HG02571 (cell line): Measurements from ENCODE around the gene PHYHIPL.

Experiments used
- ATAC-seq: cut with Tn5 transposase; IDR thresholded peaks from one replicate; pipeline ENCODE4 v1.9.1; 2021; ENCODE audit warnings: mild to moderate bottlenecking, moderate library complexity; ENCODE audit not compliant: unreplicated experiment

Gene PHYHIPL

DNA sequence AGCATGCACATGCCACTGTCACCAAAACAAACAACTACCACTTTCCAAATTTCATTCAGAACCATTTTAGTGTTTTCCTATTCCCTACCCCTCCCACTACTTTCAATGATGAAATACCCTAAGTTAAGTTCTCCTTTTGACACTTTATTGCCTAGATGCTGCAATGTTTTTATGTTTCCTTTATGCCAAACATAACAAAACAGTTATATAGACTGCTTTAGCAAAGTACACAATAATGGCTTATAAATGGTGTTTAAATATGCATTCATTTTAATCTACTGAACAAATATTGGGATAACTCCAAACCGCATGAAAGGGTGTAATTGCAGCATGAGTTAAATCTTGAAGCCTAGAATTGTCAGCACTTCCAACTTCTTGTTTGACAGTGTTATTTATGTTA is 69.2 kb downstream of the PHYHIPL start:
- no peak for ATAC-seq

DNA sequence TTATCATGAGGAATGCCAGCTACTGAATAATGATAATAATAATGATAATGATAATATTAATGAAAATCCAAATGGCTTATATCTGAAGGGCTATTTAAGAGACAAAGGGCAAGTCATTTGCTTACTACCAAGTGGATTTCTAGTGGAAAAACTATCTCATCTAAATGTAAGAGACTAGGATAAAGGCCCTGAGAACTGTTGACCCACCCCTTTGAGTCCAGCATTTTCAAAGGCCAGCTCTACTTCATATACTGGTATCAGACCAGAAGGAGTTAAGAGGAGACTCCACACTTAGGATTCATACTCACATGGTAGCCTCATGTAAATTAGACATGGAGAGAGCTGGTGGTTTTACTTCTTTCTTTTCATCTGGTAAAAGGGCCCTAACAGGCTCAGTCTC is 76.0 kb downstream of the PHYHIPL start:
- no peak for ATAC-seq

DNA sequence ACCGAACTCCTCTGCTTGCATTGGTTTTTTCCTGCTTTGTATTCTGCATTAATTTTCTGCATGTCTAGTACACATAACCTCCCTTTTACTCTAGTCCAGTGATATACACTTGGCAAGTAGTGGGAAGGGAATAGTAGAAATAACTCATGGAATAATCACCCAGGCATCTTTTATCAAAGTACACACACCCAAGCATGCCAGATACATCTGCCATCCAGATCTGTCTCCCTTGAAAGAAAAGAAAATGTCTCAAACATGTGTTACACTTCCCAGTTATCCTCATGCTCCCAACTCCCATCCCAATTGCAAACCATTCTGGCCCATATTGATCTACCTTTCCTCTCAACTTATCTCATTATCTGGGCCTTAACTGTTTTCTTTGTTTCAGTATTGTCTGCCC is 79.0 kb downstream of the PHYHIPL start:
- no peak for ATAC-seq

DNA sequence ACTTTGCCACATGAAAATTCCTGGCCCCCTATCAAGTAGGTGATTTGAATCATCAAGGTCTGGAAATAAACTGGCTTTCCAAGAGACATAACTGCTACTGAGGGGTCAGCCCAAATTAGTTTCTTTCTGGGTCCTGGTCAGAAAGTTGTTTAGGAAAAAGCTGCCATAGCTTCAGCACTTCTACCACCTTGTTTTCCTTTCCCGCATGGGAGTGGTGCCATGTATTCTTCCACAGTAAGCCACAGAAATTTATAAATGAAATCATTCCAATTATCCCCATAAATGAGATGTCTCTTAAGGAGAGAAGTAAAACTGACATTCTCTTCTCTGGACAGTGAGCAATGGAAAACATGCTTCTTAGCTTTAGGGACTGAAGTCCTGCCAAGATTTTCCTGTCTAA is 80.8 kb downstream of the PHYHIPL start:
- ATAC-seq: no peak

DNA sequence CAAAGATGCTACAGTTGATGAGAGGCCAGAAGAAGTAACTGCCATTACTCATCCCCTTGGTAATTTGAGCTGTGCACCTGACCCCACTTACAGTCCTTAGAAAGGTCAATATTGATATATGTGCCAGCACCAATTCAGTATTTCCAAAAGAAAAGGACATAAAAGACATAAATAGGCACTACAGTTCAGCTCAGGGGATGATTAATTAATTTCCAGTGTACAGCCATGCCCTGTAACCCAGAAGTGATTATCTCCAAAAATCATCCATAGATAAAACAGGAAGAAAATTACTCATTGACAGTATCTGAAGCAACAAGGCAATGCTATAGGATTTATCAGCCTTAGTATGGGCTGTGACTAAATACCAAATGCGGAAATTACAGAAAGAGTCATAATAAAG is 82.4 kb downstream of the PHYHIPL start:
- ATAC-seq: no peak

DNA sequence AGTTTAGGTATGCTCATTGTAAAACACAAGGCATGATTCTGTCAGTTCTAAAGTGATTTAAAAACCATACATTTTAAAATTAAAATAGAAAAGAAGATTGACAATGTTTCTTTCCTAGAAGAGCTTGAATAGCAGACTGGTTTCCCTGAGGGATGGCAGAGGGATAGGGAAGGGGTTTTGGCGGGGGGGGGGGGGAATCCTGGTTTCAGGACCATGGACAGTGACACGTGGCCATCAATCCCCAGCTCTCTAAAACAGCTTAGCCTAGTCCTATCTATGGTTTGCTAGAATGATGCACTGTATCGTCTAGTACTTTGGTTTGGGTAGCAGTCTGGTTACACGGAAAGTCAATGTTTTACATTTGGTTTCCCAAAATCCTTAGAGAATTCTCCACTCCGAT is 88.7 kb downstream of the PHYHIPL start:
- ATAC-seq: no peak

DNA sequence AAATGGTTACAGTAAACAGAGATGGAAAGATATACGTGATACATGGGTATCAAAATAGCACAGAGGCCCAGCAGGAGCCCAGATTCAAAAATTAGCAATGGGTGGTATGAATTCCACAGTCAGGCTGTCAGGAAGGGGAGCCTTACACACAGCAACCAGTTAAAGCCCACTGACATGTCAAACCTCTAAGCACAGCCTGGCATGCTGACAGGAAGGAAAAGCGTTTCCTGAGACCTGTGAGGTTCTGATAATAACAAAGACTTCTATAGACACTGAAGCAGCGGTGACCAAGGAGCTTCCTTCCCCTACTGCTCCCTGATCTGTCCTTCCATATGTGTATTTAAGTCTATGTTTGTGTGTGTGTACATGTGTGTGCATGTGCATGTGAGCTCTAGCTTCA is 89.9 kb downstream of the PHYHIPL start:
- ATAC-seq: no peak

DNA sequence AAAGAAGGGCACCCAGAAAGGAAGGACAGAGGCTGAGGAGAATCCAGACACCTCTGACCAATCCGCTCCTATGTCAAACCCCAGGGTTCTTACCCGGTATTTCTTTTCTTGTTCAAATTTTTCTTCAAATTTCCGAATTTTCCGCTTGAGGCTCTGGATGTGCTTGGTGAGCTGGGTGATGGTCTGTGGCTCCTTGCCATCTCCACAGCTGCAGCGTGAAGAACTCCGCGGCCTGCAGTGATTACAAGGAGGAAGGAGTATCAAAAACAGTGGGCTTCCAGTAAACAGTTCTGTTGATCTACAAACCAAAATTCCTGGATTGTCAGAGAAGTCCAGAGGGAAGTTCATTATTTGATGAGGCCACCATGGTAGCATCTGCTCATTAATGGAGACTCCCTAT is 92.0 kb downstream of the PHYHIPL start:
- ATAC-seq: no peak

DNA sequence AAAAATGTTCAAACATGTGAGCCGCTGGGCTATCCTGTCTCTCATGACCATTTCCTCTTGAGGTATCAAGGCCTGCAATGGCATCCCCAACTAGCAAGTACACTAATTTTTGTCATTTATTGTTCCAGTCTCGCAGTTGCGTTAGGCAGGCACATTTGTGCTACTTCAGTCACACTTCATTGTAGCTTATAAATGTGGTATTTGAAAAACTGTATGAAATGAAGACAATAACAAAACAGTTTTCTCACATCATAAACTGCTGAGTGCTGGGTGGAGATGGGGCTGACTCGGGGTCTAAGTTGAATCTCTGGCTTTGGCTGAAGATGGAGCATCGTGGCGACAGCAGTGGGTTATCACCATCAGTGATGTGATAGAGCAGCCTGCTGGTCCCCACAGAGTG is 93.2 kb downstream of the PHYHIPL start:
- no peak for ATAC-seq

DNA sequence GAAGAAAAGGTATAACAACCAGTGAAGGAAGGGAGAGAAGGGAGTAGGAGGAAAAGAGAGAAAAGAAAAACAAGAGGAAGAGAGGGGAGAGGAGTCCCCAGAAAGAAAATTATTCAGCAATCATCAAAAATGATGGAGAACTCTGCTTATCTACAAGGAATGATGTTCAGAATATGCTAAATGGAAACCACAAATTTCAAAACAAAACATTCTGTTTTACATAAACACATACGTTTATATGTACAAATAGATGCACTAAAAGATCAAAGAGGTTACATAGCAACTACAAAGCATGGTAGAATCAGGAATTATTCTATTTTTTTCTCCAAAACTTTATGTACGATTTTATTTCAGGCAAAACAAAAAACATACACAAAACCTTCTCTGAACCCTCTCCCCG is 94.0 kb downstream of the PHYHIPL start:
- no peak for ATAC-seq

DNA sequence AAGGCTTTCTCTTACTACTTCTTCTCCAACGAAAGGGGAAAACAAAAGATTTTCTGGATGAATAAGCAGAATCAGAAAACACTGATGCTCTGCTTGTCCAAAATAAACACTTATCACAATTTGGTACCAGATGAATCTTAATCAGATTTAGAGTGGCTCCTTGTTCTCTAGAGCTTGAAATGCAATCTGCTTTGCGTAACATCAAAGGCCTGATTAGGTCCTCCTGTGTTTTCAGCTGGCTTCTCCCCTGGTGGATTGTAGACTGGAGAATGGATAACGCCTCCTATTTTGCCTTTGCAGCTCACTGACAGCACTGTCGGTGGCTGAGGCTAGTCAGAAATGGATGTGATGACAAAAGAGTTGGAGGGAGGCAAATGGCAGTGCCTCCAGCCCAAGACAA is 94.7 kb downstream of the PHYHIPL start:
- no peak for ATAC-seq

DNA sequence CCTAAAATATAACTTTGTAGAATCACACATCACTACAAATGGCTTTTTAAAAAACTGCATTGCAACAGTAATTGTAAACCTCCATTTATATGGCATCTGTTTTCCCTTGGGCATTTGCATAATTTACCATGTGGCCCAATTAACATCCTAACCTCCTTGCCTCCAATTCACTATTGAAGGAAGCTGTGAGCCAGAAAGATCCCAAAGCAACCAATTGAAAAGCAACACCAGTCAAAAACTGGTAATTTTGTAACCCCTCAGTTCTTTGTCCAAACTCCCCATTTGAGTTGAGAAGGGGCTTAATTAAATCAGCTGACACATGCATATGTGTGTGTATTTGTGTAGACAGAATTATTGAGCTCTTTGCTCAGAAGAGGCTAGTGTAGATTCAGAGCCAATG is 95.6 kb downstream of the PHYHIPL start:
- ATAC-seq: no peak

DNA sequence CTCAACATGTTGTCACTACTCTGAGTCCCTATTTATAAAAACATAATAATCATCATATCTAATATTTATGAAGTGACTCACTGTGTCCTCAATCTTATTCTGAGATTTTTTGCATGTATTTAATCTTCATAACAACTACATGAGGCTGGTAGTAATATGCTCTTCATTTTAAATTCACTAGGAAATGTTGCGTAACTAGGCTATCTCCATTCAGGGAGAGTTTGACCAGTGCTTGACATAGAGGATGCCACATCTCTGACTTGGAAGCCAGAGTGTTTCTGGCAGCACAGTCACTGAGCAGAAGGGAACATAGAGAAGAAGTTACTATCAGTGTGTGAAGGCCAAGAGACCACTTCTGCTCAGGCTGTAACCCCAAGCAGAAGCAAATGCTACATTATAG is 97.0 kb downstream of the PHYHIPL start:
- no peak for ATAC-seq

DNA sequence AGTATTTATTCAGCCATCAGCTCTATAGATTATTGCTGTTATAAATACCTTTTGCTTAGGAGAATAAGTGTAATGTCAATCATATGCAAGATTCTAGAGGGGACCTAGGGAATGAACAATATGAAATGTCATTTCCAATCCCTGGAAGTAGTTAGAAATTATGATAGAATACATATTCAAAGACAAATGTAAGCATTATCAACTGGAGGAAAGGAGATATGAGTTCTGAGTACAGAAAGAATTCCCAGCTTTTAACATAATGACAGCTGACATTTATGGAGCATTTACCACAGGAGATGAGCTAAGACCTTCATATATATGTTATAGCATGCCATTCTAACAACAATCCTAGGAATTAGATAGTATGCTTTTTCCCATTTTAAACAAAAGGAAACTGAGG is 99.7 kb downstream of the PHYHIPL start:
- no peak for ATAC-seq

DNA sequence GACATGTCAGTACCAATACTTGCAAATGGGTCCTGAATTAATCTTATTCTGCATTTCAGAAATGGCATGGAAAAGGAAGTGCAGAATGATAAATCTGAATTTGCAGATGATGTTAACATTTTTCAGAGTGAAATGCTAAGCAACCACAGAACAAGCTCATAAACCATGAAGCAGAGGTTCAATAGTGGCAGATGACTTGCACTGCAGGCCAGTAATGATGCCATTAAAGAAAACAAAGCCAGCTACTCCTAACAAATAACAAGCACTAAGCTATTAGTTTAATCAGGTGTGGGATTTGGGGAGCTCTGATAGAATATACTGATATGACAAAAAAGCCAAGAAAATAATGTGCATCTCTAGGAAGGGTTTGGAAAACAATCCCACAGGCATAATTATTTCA is 100.5 kb downstream of the PHYHIPL start:
- ATAC-seq: no peak

DNA sequence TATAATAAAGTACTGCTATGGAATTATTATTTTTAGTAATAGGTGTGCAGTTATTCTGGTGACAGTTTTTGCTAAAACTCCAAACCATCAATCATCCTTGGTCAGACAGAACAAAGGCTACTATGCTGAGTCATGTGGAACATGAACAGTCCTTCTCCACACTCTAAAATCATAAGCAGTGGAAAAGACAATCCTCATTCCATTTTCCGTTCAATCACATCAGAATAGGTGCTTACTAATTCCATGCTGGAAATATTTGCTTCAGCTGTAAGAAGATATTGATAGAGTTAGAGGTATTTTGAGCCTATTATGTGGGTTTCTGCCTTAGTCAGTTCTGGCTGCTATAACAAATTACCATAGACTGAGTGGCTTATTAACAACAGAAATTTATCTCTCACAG is 103.0 kb downstream of the PHYHIPL start:
- no peak for ATAC-seq

DNA sequence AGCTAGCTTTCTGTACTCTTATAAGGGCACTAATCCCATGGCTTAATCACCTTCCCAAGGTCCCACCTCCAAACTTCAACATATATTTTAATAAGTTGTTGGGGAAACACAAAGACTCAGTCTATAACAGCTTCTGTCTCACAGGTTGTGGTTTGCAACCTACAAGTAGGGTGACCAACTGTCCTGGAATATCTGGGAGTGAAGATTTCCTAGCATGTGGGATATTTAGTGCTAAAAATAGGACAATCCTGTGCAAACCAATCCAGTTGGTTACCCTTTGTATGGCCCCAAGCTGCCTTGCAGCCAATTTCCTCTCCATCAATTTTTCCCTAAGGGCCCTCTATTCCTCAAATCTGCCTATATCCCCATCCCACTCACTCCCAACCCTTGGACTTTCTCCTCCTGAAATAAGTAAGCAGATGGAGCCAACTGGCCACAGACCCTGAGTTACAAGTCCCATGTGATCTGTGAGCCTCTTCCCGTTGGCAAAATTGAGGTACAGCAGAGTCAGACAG is 103.6 kb downstream of the PHYHIPL start:
- no peak for ATAC-seq

DNA sequence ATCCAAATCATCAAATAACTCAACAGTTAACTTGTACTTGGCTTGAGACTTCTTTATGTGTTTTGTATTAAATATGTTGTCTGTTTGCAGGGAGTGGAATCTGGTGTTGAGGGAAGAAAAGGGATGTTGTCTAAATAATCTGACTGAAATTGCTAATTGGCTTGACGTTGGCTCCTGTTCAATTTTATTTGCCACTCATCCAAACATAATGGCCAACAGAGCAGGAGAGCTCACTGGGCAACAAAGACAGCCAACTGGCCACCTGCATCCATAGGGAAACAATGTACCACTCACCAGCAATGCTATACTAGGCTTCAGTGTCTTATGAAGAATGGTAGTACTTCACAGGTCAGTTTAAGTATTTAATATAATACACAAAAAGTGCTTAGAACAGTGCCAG is 105.4 kb downstream of the PHYHIPL start:
- no peak for ATAC-seq

DNA sequence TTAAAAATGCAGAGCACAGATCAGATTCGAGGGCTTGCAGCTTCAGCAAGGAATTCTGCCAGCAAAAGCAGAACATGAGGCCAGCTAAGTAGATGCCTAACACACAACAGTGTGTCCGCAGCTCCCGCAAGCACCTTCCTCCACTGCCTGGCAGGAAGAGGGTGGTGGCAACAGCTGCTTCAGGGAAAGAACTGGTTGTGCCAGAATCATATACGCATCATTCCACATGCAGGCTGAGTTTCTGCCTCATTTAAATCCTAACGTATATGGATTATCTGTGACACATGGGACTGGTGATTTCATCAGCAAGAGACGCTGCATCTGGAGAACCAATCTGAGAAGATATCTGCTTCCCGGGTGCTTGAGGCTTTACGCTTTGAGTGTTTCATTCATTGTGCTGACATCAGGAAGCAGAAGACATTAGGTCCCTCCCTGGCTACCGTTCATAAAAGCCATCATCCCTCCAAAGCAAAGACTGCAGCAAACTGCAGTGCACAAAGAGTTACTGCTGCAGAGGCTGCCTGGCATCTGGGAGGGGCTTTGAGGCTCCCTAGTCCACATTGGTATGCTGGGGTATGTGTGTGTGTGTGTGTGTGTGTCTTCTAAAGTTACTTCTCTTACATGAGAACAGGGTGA is 107.1 kb downstream of the PHYHIPL start:
- no peak for ATAC-seq

DNA sequence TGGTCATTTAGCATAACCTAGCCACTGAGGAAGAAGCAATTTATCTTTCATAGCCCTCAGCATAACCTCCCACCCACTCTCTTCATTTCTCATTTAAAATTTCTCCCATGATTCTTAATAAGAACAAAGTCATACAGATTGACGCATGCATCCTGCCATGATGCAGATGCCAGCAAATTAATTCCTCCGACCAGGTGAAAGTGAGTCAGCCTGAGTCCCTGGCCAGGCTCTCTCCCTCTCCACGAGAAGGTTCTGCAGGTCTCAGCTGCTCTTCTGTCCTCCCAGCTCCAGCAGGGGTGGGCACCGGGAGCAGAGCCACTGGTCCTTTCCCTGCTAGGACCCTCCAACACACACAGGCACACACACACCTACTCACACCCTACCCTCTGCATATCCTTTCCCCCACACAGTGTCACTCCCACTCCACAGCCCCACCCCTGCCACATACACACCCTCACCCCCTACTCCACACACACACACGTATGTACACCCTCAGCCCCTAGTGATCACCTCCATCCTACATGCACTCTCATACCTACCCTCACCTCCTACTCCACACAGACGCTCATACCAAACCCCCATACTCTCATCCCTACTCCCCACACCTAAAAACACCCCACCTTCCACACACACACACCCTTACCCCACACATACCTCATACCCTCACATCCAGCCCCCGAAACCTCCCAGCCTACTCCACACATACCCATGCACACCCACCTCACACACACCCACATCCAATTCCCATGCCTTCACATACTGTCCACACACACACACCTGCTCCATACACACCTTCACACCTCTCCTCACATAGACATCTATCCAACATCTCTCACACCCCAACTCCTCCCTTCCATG is 107.9 kb downstream of the PHYHIPL start:
- ATAC-seq: no peak

DNA sequence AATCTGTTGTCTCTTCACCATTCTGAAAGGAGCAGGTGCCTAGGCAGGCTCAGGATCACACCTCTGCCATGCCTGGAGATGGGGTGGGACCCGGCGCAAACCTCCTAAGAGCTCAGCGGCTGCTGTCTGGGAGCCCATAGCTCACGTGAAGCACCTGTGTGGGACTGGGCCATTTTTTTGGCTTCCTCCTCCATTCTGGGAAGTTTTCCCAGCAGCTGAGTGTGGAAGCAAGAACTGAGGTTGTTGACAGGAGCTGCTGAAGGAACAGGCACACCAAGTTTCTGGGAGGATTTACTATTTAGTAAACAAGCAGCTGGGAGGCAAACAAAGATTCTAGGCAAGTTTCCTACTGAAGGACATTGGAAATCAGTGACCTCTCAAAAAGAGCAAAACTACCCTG is 108.6 kb downstream of the PHYHIPL start:
- ATAC-seq: no peak

DNA sequence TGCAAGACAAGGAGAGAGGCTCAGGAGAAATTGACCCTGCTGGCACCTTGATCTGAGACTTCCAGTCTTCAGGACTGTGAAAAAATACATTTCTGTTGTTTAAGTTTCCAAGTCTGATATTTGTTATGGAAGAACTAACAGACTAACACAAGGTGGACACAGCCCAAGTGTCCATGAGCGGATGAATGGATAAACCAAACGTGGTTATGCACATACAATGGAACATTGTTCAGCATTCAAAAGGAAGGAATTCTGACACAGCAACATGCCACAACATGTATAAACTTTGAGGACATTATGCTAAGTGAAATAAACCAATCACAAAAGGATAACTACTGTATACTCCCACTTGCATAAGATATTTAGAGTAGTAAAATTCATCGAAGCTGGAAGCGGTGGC is 109.4 kb downstream of the PHYHIPL start:
- no peak for ATAC-seq
